IPS-18a (cell line): ENCODE results near the gene ITGB5.

ENCODE experiments used
- H3K27ac ChIP-seq: one replicate; pipeline ENCODE4 v1.5.1; 2013; ENCODE audit warnings: low read length
- H3K27me3 ChIP-seq: one replicate; pipeline ENCODE4 v1.6.1; 2013; ENCODE audit warnings: mild to moderate bottlenecking, low read length; ENCODE audit not compliant: control insufficient read depth, insufficient read depth
- H3K36me3 ChIP-seq: one replicate; pipeline ENCODE4 v1.6.1; 2013; ENCODE audit warnings: low read depth, low read length; ENCODE audit not compliant: control insufficient read depth
- H3K4me1 ChIP-seq: one replicate; pipeline ENCODE4 v1.6.1; 2013; ENCODE audit warnings: low read depth, low read length; ENCODE audit not compliant: control insufficient read depth
- H3K4me3 ChIP-seq: one replicate; pipeline ENCODE4 v1.5.1; 2013; ENCODE audit warnings: low read length
- H3K9ac ChIP-seq: one replicate; pipeline ENCODE4 v1.6.1; 2013; ENCODE audit warnings: mild to moderate bottlenecking, low read length, moderate library complexity
- H3K9me3 ChIP-seq: one replicate; pipeline ENCODE4 v1.6.1; 2013; ENCODE audit warnings: low read depth, low read length; ENCODE audit not compliant: control insufficient read depth

Gene ITGB5

GRCh38 chr3:124768812-124769211, 118.4 kb downstream of the ITGB5 start:
- Histone ChIP-seq H3K4me1 (peaks cover 5% of the 10 kb centered on the region), H3K9me3 (no peaks in the 10 kb centered on the region), H3K4me3 (no peak overlapping the region), H3K27ac (no peak overlapping the region), H3K9ac (no peak overlapping the region), H3K27me3 (no peaks in the 10 kb centered on the region), H3K36me3 (peaks cover 40% of the 10 kb centered on the region)

GRCh38 chr3:124767691-124768090, 119.5 kb downstream of the ITGB5 start:
- Histone ChIP-seq H3K4me1 (peaks cover 5% of the 10 kb centered on the region), H3K27ac (no peak overlapping the region), H3K4me3 (no peak overlapping the region), H3K27me3 (no peaks in the 10 kb centered on the region), H3K9ac (no peak overlapping the region), H3K9me3 (no peaks in the 10 kb centered on the region), H3K36me3 (peaks cover 49% of the 10 kb centered on the region)

- Histone ChIP-seq H3K27ac (no peak overlapping the region), H3K4me3 (no peak overlapping the region), H3K9me3 (no peaks in the 10 kb centered on the region), H3K36me3 (peaks cover 49% of the 10 kb centered on the region), H3K27me3 (no peaks in the 10 kb centered on the region), H3K4me1 (peaks cover 5% of the 10 kb centered on the region), H3K9ac (no peak overlapping the region)
Observed at GRCh38 chr3:124767264-124767663, 119.9 kb downstream of the ITGB5 start.

- Histone ChIP-seq H3K4me1 (peaks cover 5% of the 10 kb centered on the region), H3K27ac (no peak overlapping the region), H3K36me3 (peaks cover 49% of the 10 kb centered on the region)
Observed at GRCh38 chr3:124766113-124767095, 120.8 kb downstream of the ITGB5 start.

DNA sequence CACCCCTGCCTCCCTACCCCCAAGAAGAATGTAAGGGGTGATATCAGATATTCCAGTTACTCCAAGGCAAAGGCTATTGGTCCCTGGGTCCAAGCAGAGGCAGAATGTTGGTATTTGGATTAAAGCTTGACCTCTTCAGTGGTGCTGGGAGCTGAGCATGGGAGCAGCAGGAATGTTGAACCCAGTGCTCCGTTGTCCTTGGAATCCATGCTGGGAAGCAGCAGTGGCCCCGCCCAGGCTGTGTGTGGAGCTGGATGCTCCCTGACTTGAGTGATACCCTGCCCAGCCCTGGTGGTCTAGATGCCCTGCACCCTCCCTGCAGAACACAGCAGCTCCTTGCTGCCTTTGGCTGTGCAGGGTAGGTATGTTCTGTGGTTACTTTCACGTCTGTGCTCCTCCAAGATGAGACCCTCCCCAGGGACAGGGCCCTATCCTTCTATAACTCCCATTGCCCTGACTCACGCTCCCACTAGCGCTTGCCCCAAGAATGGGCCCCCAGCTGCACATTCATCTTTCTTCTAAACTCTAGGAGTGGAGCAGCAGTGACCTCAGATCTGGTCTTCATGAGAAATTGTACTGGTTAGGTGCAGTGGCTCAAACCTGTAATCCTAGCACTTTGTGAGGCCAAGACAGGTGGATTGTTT, 121.8 kb downstream of the ITGB5 start:
- H3K9ac ChIP-seq: no peak overlapping the region
- H3K27ac ChIP-seq: no peak overlapping the region
- peaks cover 49% of the 10 kb centered on the region for H3K36me3 ChIP-seq
- H3K4me1 ChIP-seq: no peaks in the 10 kb centered on the region
- H3K27me3 ChIP-seq: no peaks in the 10 kb centered on the region
- no peak overlapping the region for H3K4me3 ChIP-seq
- H3K9me3 ChIP-seq: no peaks in the 10 kb centered on the region

More at GRCh38 chr3:124766113-124767095, 120.8 kb downstream of the ITGB5 start:
- H3K4me3 ChIP-seq: no peak overlapping the region
- no peaks in the 10 kb centered on the region for H3K27me3 ChIP-seq
- no peaks in the 10 kb centered on the region for H3K9me3 ChIP-seq
- H3K9ac ChIP-seq: no peak overlapping the region

GRCh38 chr3:124764746-124765145, 122.4 kb downstream of the ITGB5 start:
- Histone ChIP-seq H3K27me3 (no peaks in the 10 kb centered on the region), H3K9ac (no peak overlapping the region), H3K4me3 (no peak overlapping the region), H3K36me3 (peaks cover 49% of the 10 kb centered on the region), H3K27ac (no peak overlapping the region), H3K9me3 (no peaks in the 10 kb centered on the region), H3K4me1 (no peaks in the 10 kb centered on the region)

- H3K27me3 ChIP-seq: no peaks in the 10 kb centered on the region
Observed at GRCh38 chr3:124763644-124764358, 123.4 kb downstream of the ITGB5 start.

DNA sequence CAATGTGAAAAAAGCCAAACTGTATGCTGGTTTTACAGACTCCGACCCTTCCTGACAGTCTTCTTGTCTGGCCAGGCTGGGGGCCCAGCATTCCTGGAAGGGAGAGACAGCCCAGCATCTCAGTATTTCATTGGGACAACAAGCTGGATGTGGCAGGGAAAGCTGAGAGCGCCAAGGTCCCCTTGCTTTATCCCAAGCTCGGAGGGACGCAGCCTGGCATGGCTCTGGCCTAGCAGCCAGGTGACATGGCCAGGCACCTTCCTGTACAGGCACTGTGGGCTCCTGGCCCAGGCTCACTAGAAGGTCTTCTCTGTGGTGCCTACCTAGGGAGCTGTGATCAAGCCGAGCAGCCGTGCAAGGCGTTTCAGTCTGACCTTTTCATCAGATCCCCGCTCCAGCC, 124.0 kb downstream of the ITGB5 start:
- Histone ChIP-seq H3K27ac (no peak overlapping the region), H3K36me3 (peaks cover 43% of the 10 kb centered on the region), H3K9me3 (no peaks in the 10 kb centered on the region), H3K4me1 (no peaks in the 10 kb centered on the region), H3K9ac (no peak overlapping the region), H3K27me3 (no peaks in the 10 kb centered on the region), H3K4me3 (no peak overlapping the region)

More at GRCh38 chr3:124763644-124764358, 123.4 kb downstream of the ITGB5 start:
- peaks cover 49% of the 10 kb centered on the region for H3K36me3 ChIP-seq
- H3K27ac ChIP-seq: no peak overlapping the region
- no peaks in the 10 kb centered on the region for H3K9me3 ChIP-seq
- no peak overlapping the region for H3K4me3 ChIP-seq
- no peaks in the 10 kb centered on the region for H3K4me1 ChIP-seq
- H3K9ac ChIP-seq: no peak overlapping the region

GRCh38 chr3:124762661-124763011, 124.5 kb downstream of the ITGB5 start:
- Histone ChIP-seq H3K27ac (no peak overlapping the region), H3K27me3 (no peaks in the 10 kb centered on the region), H3K36me3 (peaks cover 40% of the 10 kb centered on the region)

GRCh38 chr3:124761935-124762660, 125.1 kb downstream of the ITGB5 start:
- Histone ChIP-seq H3K27ac (no peak overlapping the region), H3K9ac (no peak overlapping the region), H3K27me3 (no peaks in the 10 kb centered on the region), H3K4me1 (no peaks in the 10 kb centered on the region), H3K4me3 (no peak overlapping the region), H3K9me3 (no peaks in the 10 kb centered on the region), H3K36me3 (peaks cover 35% of the 10 kb centered on the region)

More at GRCh38 chr3:124762661-124763011, 124.5 kb downstream of the ITGB5 start:
- H3K9me3 ChIP-seq: no peaks in the 10 kb centered on the region
- H3K4me1 ChIP-seq: no peaks in the 10 kb centered on the region
- H3K4me3 ChIP-seq: no peak overlapping the region
- H3K9ac ChIP-seq: no peak overlapping the region
